Epidermal melanocyte (primary cell): Measurements from ENCODE around the gene ZDHHC7.
"Not testable (repeated sequence)": the region's sequence is repeated elsewhere in the genome, so short reads cannot be mapped to it uniquely, and the experiment has no call there.

Source experiments
- DNase-seq: peaks from one replicate; pipeline ENCODE4 v3.0.0; 2011; ENCODE audit warnings: low spot score; ENCODE audit not compliant: insufficient read length

Gene ZDHHC7

DNA sequence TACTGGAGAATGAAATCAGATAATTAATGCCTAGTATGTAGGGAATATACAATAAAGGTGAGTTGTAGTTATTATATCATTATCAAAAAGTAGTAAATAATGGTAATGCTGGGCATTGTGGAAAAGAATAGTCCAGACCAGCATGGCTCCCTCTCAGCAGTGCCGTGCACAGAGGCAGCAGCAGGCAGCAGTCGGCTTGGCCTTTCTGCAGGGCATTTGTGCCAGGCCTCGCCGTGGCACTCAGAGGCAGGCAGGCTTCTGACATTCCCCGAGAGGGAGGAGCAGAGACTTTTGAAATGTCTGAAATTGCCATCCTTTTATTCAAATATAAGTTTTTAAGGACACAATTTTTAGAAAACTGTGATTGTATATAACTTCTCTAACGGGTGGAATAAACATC lies 31.3 kb upstream of the ZDHHC7 start:
- DNase-seq, result no peak

DNA sequence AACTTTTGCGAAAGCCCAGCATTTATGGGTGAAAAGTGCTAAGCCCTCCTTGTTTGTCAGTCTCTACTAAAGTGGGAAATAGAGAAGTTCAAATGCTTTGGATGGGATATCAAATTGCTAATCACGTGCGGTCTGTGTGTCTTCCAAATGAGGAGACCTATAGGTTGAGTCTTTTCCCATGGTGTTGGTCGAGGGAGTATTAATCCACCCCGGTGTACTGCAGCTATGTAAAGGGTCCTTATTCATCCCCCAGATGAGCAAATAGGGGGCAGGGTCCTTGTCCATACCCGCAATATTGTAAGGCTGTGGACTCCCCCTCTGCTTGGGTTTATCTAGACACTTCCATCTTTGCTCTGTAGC lies 30.8 kb upstream of the ZDHHC7 start:
- DNase-seq, result no peak

DNA sequence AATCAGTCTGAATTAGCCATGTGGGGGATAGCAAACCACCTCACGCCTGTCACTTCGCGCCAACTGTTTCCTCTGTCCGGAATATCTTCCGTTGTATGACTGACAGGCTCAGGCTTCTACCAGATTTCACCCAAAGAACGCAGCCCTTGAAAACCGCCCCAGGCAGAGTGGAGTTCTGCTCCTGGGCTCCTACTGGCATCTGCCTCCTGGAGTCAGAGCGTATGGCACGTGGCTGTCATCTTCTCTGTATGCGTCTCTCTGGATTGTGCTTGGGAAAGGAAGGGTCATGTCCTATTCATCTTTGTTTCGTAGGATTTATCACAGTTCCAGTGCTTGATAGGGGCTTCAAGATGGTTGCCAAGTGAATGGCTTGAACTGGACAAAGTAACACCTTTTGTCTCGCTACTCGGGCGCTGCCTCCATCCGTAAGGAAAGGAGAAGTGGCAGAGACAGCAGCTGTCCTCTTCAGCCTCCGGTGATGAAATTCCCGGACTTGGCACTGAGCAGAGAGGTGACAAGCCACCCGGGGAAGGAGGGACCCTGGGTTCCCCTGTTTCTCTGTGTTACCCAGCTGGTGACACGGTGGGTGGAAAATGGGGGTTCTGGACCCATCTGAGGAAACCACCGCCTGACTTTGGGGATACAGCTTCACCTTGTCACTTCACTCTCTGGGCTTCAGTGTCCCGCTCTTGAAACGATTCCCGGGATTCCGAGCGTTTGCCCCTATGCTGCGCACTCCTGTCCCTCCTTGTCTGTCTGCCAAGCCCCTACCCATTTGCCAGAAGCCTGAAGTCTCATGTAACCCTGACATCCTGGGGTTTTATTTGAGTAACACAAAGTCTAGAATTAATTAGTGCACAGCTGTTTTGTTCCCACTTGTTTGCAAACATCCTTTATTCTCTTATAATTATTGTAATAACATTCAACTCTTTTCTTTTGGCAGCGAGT lies 30.2 kb upstream of the ZDHHC7 start:
- DNase-seq, result no peak

DNA sequence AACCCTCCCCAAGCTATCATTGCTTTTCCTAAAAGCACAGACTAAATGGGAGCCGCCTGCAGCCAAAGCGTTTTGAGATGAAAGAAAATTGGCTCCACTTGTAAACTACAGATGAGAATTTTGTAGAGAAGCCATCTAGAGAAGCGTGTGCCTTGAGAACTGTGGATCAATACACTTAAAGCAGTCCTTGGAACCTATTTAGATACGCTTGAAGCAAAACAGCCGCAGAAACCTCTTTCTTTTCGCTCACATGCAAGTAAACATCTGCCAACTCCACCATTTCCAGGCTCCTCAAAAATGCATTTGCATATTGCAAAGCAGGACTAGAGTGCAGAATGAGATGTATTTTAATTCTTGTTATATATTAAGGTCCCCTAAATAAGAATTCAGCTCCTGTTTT lies 29.4 kb upstream of the ZDHHC7 start:
- no peak for DNase-seq

DNA sequence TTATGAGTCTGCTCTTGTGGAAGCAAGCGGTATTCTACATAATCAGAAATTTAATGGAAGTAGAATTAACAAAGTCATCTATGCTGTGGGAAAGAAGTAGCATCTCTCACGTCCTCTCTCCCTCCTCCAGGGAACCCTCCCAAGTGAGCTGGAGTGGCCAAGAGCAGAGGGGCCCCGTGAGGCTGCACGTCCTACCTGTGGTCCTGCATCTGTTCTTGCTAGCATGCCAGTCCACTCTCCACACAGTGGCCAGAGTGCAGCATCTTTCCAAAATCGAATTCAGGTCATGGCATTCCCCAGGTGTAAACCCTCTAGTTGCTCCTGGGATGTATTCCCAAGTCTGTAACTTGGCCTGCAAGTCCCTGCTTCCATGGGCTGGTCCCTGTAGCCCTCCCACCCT lies 26.4 kb upstream of the ZDHHC7 start:
- no peak for DNase-seq

DNA sequence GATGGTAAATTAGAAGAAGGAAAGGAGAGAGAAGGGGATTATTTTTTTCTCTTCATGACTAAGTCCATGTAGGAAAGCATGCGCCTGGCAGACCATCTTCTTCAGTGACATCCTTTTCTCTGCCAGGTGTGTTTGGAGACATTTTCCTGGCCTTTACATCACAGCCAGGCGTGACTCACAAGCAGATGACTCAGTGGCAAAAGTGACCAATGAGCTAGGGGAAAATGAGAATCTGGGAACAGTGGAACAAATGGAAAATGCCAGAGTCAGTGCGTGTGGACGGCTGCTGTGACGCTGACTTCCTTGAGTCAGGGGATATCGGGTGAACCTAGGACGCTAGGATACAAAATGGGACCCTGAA lies 25.7 kb upstream of the ZDHHC7 start:
- DNase-seq, result no peak

DNA sequence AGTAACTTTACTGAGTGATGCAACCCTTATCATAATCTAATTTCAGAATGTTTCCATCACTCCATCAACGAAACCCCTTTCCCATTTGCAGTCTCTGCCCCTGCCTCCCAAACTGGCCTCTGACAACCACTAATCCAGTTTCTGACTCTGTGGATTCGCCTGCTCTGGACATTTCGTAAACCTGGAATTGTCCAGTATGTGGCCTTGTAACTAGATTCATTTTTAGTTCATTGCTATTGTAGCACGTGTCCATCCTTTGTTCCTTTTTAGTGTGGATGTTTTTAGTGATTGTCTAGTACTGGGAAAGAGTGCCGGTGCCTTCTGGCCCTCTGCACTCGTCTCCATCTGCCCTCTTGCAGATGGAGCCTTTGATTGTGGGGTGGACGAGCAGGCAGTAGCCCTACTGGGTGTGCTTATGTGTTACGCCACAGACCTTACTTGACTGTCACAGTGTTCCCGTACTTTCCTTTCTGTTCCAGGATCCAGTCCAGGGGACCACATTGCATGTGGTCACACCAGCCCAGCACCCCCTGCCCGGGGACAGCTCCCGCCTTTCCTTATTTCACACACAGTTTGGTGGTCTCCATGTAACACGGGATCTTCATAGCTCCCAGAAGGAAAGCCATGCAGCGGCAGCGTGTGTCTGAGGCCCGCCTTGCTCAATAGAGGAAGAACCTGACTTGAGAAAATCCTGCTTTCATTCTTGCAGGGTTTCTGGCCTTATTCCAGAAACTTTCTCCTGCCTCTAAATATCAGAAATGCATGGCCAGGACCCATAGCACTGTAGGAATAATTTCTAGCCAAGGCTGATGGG lies 25.1 kb upstream of the ZDHHC7 start:
- DNase-seq, result no peak

DNA sequence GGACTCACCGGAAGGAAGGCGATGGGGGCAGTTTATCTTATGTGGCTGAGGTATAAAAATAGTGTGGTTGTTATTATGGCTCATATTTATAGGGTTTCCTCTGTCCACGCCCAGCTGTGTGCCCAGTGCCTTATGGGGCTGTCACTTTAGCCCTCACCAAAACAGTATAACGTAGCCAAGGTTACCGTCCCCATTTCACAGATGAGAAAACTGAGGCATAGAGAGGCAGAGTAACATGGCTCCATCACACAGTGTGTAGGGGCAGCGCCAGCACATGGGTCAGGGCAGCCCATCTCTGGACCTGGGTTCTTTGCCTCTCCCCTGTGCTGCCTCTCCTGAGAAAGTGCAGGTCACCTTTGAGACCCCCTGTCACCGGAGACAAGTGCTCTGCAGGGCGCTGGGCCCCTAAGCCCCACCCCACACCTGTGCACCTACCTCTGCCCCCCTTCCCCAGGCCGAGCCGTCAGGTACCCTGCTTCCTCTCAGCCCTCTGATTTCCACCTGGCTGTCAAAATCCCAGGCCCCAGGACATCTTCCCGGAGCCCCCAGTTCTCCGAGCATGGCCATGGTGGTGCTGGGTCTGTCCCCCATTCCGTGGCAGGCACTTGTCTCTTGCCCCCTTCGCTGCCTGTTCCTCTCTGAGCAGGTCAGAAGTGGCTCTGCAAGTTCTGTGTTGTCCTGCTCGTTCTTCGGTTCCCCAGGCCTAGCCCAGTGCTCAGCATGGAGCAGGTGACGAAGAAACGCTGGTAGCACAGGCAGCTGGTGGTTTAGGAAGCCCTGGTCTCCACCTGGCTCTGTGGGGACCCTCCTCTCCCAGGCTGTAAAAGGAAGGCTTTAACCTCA lies 23.5 kb upstream of the ZDHHC7 start:
- DNase-seq, result no peak

DNA sequence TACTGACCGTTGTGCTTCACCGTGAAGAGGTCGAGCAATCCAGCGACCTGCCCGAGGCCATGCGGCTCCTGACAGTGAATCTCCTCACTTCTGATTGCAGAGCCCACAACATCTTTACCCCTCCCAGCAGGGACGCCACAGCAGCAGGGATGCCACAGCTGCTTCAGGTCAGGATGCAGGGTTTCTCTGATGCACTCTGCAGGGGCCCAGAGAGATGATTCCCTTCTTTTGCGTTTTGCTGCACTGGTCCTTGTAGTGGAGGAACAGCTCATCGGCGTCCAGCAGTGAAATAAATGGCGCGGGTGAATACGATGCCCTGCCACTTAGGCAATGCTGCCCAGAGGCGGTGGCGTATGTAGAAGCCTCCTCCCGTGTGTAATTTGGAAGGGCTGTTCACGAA lies 21.8 kb upstream of the ZDHHC7 start:
- DNase-seq, result no peak

DNA sequence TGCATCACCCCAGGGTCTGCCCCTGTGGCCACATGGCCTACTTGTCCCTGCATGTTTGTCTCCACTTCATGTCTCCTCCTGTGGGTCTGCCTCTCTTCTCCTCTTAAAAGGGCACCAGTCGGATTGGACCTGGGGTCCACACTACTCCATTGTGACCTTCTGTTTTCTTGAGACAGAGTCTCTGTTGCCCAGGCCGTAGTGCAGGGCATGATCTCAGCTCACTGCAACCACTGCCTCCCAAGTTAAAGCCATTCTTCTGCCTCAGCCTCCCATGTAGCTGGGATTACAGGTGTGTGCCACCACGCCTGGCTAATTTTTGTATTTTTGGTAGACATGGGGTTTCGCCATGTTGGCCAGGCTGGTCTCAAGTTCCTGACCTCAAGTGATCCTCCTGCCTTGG lies 20.9 kb upstream of the ZDHHC7 start:
- DNase-seq, result not testable (repeated sequence)

DNA sequence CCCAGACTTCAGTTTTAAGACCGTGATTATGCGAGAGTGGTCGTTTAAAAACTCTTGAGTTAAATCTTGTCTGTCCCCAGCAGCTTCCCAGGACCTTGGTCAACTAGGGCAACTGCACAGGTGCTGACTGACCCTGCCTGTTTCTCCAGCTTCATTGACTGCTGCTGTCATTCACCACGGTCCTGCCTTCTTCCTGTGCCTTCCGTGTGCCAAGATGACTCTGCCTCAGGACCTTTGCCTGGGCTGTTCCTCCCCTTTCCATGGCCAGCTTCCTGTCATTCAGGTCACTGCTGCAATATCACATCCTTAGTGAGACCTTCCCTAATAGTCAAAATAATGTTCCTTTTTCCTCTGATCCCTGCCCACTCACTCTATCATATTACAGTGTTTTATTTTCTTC lies 20.1 kb upstream of the ZDHHC7 start:
- DNase-seq, result no peak

DNA sequence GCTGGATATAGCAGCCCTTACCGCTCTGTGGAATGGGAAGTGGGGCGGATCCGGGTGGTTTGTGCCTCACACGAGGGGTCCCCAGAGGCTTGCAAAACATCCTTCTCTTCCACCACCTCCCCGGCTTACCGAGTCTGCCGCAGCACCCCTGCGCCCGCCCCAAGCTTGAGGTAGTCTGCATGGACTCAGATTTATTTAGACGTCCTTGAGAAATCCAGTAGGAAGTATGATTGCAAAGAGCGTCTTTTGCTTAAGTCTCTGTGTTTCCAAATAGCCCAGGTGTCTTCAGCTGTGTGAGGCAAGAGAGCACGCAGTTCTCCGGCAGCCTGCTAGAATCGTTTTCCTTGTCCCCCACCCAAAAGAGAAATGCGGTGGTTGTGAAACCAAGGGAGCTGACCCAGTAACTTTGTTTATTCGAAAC lies 18.7 kb upstream of the ZDHHC7 start:
- DNase-seq, result no peak

DNA sequence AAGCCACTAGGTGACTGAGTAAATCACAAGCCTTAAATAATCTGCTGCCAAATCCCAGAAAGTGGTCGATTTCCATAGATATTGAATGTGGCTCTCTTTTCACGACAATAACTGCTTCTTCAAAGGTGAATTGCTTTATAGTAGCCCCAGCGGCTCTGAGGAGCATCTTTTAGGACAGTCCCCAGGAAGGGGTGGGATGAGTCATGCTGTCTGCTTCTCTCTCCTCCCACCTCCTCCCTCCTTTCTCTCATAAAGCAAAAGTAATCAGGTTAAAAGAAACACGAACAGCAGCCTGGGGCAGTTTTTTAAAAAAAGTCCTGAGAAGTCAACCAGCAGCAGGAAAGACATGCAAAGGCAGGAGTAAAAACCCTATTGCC lies 18.1 kb upstream of the ZDHHC7 start:
- no peak for DNase-seq

DNA sequence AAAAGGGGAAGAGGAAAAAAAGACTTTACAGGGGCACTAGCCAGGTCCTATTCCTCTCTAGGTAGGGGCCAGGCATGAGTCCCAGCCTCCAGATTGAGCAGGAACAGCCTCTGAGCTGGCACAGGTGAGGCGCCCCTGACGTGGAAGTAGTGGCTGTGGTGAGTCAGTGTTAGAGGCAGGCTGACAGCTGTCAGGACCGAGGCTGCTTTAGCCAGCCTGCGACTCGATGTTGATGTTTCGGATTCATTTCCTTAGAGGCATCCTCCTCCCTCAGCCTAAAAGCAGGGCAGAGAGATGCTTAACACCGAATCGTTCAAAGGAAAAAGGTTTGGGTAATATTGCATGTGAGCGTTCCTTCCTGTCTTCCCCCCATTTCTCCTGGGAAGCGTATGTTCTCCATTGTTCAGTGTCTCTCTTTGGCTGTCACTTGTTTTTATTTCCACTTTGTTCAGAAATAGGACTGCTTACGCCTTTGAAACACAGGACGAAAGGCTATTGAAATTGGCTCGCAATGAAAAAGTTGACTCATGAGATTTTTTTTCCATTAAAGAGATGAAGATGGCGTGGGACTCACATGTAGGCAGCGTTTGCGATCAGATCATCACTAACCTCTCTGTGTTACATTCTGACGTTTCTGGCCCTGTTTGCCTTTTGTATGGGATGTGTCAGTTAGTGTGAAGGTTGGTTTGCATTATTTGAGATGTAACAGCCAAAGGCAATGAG lies 17.5 kb upstream of the ZDHHC7 start:
- no peak for DNase-seq

DNA sequence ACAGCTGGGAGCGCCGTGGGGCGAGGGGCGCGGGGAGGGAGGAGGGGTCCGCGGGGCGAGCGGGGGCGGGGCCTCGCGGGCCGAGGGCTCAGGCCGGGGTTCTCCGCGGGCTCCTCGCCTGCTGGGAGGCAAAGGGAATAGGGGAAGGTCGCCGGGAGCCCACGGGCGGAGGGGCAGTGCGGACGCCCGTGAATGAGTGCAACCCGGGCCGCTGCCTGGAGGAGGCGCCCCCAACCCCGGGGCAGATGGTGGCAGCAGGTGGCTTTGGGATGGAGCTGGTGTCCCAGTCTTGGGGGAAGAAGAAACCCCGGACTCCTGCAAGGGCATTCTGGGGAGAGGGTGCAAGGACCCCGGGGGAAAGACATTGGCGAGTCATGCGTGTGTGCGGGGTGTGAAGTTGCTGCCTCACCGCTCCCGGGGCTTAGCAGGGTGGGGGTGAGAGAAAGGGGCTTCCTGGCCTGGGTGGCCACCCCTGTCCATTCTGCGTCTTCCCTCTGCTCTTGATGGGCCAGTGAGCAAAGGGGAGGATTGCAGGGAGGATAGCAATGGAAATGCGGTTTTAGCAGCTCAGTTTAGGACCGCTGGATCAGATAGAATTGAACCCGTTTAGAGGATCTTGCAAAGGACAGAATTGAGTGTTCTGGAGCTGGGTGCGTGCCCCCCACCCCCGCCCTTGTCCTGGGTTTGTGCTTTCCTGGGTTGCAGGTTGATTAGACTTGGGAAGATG lies 16.8 kb upstream of the ZDHHC7 start:
- no peak for DNase-seq

DNA sequence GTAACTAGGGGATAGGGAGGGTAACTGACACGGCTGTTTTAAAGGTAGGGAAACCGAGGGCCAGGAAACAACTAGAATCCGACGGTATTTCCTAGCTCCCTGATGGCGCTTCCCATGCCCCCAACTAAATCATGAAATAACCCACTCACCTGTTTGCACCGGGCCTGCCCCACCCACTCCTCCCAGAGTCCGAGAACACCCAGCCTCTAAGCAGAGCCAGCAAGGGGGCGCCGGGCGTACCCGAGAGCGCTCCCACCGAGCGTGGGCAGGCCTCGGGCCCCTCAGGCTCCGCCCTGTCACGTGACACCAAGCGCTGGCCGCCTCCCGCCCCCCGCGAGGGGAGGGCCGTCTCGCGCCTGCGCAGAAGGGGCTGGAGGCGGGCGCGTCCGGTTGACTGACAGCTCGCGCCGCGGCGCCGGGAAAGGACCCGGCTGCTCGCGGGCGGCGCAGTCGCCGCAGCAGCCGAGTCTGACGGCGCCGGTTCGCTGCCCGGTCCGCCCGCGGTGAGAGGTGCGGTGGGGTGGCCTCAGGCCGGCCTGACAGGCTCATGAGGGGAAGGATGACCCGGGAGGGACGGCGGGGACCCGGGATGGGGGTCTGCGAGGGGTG lies 16.1 kb upstream of the ZDHHC7 start, which contains the start of gene KIAA0513:
KIAA0513 (plus strand) TSS at position 447 of the 609 bp plus-strand sequence. CDS start 39,277 bp downstream, outside the sequence.
- DNase-seq, result peak; percentile 87

DNA sequence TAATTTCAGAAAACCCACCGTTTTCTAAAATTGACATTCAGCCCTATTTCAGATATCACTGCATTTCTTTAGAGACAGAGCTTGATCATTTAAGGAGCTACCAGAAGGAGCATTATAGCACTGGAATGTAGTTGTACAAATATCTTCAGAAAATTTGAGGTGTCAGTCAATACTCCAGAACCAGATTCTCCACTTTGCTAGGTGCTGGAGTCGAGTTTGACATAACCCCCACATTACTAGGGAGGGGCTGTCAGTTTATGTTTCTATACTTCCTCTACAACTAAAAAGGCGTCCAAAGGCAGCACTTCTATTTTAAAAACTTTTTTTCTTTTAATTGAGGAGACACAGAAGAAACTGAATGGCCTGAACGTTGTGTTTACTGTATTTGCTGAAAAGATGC lies 15.4 kb upstream of the ZDHHC7 start:
- DNase-seq, result no peak

DNA sequence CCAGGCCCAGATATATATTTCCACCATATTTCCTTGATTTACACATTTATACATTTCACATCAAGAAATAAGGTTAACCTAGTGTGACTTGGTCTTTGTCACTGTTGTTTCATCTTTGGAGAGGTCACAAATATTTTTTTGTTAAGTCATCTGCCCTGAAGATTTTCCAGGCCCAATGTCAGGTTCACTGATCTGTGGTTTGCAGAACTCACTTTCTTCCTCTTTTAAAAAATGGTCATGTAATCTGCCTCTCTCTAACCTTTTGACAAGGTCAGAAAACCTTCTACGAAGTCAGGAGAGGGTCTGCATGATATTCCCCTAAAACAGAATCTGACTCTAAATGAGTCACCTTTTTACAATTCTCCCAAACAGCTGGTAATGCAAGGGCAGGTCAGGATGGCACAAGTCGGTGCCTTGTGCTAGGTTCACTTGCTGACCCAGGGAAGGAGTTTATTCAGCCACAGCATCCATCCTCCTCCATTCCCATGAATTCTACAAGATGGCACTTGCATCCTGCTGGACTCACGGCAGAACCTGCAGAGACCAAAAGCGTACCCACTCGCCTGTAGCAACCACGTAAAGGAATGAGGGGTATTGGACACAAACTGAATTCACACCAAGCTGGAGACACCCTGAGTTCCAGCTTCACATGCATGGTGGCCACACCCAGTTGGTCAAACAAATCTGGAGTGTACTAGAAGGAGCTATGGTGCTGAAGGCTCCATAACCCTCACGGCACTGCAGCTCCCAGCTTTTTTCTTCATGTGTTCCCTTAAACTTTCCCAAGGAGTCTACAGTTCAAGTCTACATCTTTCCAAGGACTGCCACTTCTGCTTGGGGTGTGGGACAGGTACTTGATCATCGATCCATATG lies 14.7 kb upstream of the ZDHHC7 start:
- DNase-seq, result no peak

DNA sequence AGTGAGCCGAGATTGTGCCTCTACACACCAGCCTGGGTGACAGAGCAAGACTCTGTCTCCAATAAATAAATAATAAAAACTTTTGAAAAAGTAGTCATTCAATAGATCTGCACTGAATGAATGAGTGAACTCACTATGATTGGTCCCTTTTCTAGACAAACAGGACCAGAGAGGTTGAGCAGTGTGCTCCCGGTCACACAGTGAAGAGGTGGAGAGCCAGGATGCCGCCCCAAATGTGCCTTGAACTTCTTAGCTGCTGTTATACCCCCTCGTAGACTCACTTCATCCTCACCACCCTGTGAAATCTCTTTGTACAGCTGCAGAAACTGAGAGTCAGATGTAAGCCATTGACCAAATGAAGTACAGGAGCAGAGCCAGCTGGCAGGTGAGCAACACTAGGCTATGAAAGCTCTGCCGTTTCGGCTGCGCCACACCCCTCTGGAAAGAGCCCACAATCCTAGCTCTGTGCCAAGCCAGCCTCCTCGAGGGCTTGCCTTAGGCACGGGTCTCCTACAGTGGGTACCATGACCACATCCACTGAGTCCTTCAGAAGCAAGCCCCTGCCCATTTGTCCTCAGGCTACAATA lies 8.4 kb upstream of the ZDHHC7 start:
- DNase-seq, result no peak
